Panc1 (cell line): ENCODE results near the gene ASB2. TPM values are rescaled to one million over a fixed set of nuclear protein-coding genes. Genes with fewer than 3 reads are reported as not detected.

Experiments
- ATAC-seq: fragments of 200-7000 bp; cut with Tn5 transposase; 2 replicates; pipeline ENCODE4 v1.9.1; 2020; ENCODE audit warnings: mild to moderate bottlenecking, moderate library complexity
- BruUV-seq: library from RNA; stranded (reverse); fragments of 400-500 nt; replicated peaks from 2 replicates; lab custom pipeline; 2021; lab: Mats Ljungman, UMichigan
- CTCF ChIA-PET: fragments of 300-600 bp; sonication (Branson Sonifier 250); formaldehyde crosslinking; loops from one replicate; lab custom pipeline; 2022; ENCODE audit warnings: antibody characterized with exemption; lab: Charles Lee
- POLR2A ChIA-PET: fragments of 300-600 bp; sonication (Branson Sonifier 250); formaldehyde crosslinking; loops from one replicate; lab custom pipeline; 2022; ENCODE audit warnings: antibody characterized with exemption; lab: Charles Lee
- DNase-seq: peaks from one replicate; pipeline ENCODE4 v3.0.0-alpha.2; 2010; ENCODE audit warnings: low read depth, low spot score
- H3K27ac ChIP-seq: 2 replicates; pipeline ENCODE4 v1.5.1; 2011; ENCODE audit warnings: mild to moderate bottlenecking, low read length, inconsistent platforms
- H3K27me3 ChIP-seq: fragments of 200-500 bp; sonication (Bioruptor generic); 2 replicates; pipeline ENCODE4 v1.6.0; 2014; ENCODE audit warnings: low read length, inconsistent platforms; ENCODE audit not compliant: control insufficient read depth, insufficient read depth
- H3K36me3 ChIP-seq: fragments of 200-500 bp; sonication (Bioruptor generic); 2 replicates; pipeline ENCODE4 v1.5.1; 2014; ENCODE audit warnings: inconsistent platforms, mild to moderate bottlenecking, low read length, moderate library complexity; ENCODE audit not compliant: control insufficient read depth, insufficient read depth
- H3K4me1 ChIP-seq: 2 replicates; pipeline ENCODE4 v1.5.1; 2011; ENCODE audit warnings: inconsistent platforms, mild to moderate bottlenecking, low read length, moderate library complexity; ENCODE audit not compliant: control insufficient read depth, insufficient read depth
- H3K4me3 ChIP-seq, 2 experiments: 2 replicates each; pipeline ENCODE4 v1.5.1; 2011 to 2012; ENCODE audit warnings: low read depth in 2 of 2, low read length in 2 of 2, mild to moderate bottlenecking in 2 of 2, inconsistent platforms in 1 of 2, moderate library complexity in 1 of 2
- H3K9me3 ChIP-seq: fragments of 200-500 bp; sonication (Bioruptor generic); 2 replicates; pipeline ENCODE4 v1.5.1; 2014; ENCODE audit warnings: low read depth, mild to moderate bottlenecking, inconsistent platforms, low read length, moderate library complexity; ENCODE audit not compliant: control insufficient read depth, insufficient read depth
- CTCF ChIP-seq: fragments of 450-650 bp; IDR thresholded peaks from 2 replicates; pipeline ENCODE4 v1.5.1; 2017; ENCODE audit warnings: mild to moderate bottlenecking
- POLR2AphosphoS5 ChIP-seq: IDR thresholded peaks from 2 replicates; pipeline ENCODE4 v1.6.1; 2012; ENCODE audit warnings: mild to moderate bottlenecking, low read depth, low read length, moderate library complexity
- SIN3A ChIP-seq: IDR thresholded peaks from 2 replicates; pipeline ENCODE4 v1.6.1; 2012; ENCODE audit warnings: low read depth, mild to moderate bottlenecking, low read length, moderate library complexity, borderline replicate concordance; ENCODE audit not compliant: insufficient read depth
- TCF7L2 ChIP-seq: IDR thresholded peaks from 2 replicates; pipeline ENCODE4 v1.6.1; 2011; ENCODE audit warnings: mild to moderate bottlenecking, low read depth, low read length, inconsistent platforms
- in situ Hi-C: cut with HindIII; loops from 2 replicates; pipeline ENCODE4 v1.10.0; 2016; ENCODE audit warnings: low sequenced_read_pairs, low pct_unique_long_range_greater_than_20kb
- intact Hi-C: fragments of 100-400 bp; cut with micrococcal nuclease; formaldehyde crosslinking; loops from one replicate; pipeline ENCODE4 v1.10.0; 2022; ENCODE audit not compliant: unreplicated experiment
- total RNA-seq: library from RNA; stranded (reverse); gene quantifications from one replicate; pipeline ENCODE4 v1.2.1, GENCODE V29; 2021; ENCODE audit not compliant: unreplicated experiment
- TF ChIP-seq, protein P1 (sequence below), 2 experiments: IDR thresholded peaks; 2 replicates each; pipeline ENCODE4 v1.6.1; 2011 to 2012; ENCODE audit warnings: low read depth in 2 of 2, control low read depth in 1 of 2, low read length in 1 of 2, mild to moderate bottlenecking in 1 of 2, moderate library complexity in 1 of 2; ENCODE audit not compliant: insufficient read depth in 1 of 2

Gene ASB2
- total RNA-seq, 1 experiment from 2014 or later, result 0.28 TPM

- no peak overlapping the region for H3K27ac ChIP-seq
- DNase-seq, result no peak
- no peaks in the 10 kb centered on the region for H3K27me3 ChIP-seq
- H3K4me3 ChIP-seq, result no peak overlapping the region
- H3K4me1 ChIP-seq, result no peaks in the 10 kb centered on the region
- no TSS peak for BruUV-seq
- TF ChIP-seq TCF7L2, result no peak
- TF ChIP-seq, protein P1, sequence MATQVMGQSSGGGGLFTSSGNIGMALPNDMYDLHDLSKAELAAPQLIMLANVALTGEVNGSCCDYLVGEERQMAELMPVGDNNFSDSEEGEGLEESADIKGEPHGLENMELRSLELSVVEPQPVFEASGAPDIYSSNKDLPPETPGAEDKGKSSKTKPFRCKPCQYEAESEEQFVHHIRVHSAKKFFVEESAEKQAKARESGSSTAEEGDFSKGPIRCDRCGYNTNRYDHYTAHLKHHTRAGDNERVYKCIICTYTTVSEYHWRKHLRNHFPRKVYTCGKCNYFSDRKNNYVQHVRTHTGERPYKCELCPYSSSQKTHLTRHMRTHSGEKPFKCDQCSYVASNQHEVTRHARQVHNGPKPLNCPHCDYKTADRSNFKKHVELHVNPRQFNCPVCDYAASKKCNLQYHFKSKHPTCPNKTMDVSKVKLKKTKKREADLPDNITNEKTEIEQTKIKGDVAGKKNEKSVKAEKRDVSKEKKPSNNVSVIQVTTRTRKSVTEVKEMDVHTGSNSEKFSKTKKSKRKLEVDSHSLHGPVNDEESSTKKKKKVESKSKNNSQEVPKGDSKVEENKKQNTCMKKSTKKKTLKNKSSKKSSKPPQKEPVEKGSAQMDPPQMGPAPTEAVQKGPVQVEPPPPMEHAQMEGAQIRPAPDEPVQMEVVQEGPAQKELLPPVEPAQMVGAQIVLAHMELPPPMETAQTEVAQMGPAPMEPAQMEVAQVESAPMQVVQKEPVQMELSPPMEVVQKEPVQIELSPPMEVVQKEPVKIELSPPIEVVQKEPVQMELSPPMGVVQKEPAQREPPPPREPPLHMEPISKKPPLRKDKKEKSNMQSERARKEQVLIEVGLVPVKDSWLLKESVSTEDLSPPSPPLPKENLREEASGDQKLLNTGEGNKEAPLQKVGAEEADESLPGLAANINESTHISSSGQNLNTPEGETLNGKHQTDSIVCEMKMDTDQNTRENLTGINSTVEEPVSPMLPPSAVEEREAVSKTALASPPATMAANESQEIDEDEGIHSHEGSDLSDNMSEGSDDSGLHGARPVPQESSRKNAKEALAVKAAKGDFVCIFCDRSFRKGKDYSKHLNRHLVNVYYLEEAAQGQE (IDR thresholded peaks at IDR 0.05; ENCODE audit: insufficient read depth in 1 of 2, low read depth in 2 of 2, low read length in 1 of 2), result no peak
- TF ChIP-seq SIN3A, result no peak
- no peak for TF ChIP-seq CTCF
- TF ChIP-seq POLR2AphosphoS5, result no peak
- no peaks in the 10 kb centered on the region for H3K36me3 ChIP-seq
- CTCF ChIA-PET, result no interaction called here
- ATAC-seq, result no peak
- no peaks in the 10 kb centered on the region for H3K9me3 ChIP-seq
- intact Hi-C loops (no loop called here), in situ Hi-C loops (no loop called here)
- POLR2A ChIA-PET, result no interaction called here
These were observed 43.0 kb upstream of the ASB2 start for GRCh38 chr14:94019329-94019728.

- DNase-seq (no peak), ATAC-seq (no peak)
- no peaks in the 10 kb centered on the region for H3K36me3 ChIP-seq
- no peaks in the 10 kb centered on the region for H3K27me3 ChIP-seq
- in situ Hi-C loops (no loop called here), intact Hi-C loops (no loop called here)
- no peak overlapping the region for H3K4me3 ChIP-seq
- no TSS peak for BruUV-seq
- no peaks in the 10 kb centered on the region for H3K4me1 ChIP-seq
- ChIA-PET CTCF (no interaction called here), POLR2A (no interaction called here)
- H3K27ac ChIP-seq, result no peak overlapping the region
- no peaks in the 10 kb centered on the region for H3K9me3 ChIP-seq
- TF ChIP-seq POLR2AphosphoS5 (no peak), SIN3A (no peak), TCF7L2 (no peak), CTCF (no peak)
- TF ChIP-seq, protein P1 (IDR thresholded peaks at IDR 0.05; ENCODE audit: insufficient read depth in 1 of 2, low read depth in 2 of 2, low read length in 1 of 2), result no peak
These were observed 41.9 kb upstream of the ASB2 start for GRCh38 chr14:94018308-94018707.
